Left ventricle myocardium inferior (tissue), 1 donor: Measurements from ENCODE around the gene MYOC. TPM values are rescaled to one million over a fixed set of nuclear protein-coding genes. Genes with fewer than 3 reads are reported as not detected.
A peak's percentile ranks its signal among the peaks of the same experiment; 100 is the strongest.
"Not testable (repeated sequence)": the region's sequence is repeated elsewhere in the genome, so short reads cannot be mapped to it uniquely, and the experiment has no call there.

Source experiments
- DNase-seq: peaks from one replicate; pipeline ENCODE4 v3.0.0-alpha.2; 2020
- H3K27ac ChIP-seq: fragments of 200-600 bp; replicated peaks from 2 replicates; pipeline ENCODE4 v1.8.0; 2021
- H3K27me3 ChIP-seq: fragments of 200-600 bp; 2 replicates; pipeline ENCODE4 v1.8.0; 2021; ENCODE audit warnings: low read depth
- H3K36me3 ChIP-seq: fragments of 200-600 bp; 2 replicates; pipeline ENCODE4 v1.8.0; 2021
- H3K4me1 ChIP-seq: fragments of 200-600 bp; 2 replicates; pipeline ENCODE4 v1.8.0; 2021
- H3K4me3 ChIP-seq: fragments of 200-600 bp; 2 replicates; pipeline ENCODE4 v1.8.0; 2021; ENCODE audit warnings: mild to moderate bottlenecking, moderate library complexity
- H3K9me3 ChIP-seq: fragments of 200-600 bp; replicated peaks from 2 replicates; pipeline ENCODE4 v1.8.0; 2021
- intact Hi-C: fragments of 100-400 bp; cut with micrococcal nuclease; formaldehyde crosslinking; loops from one replicate; pipeline ENCODE4 v1.11.0; 2022
- long read RNA-seq: library from polyadenylated mRNA; unstranded; transcript quantifications from one replicate; pipeline ENCODE4 v2.0.0, GENCODE V29; 2021
- total RNA-seq: library from RNA; stranded (reverse); fragmentation: NEBNext Ultra II Directional; extraction: Animal tissue kit (Norgen Biotek cat#: 25700); gene quantifications from one replicate; pipeline ENCODE4 v1.2.1, GENCODE V29; 2021
- TF ChIP-seq, protein P1 (sequence below): fragments of 200-600 bp; IDR thresholded peaks from 2 replicates; pipeline ENCODE4 v1.8.0; 2021; ENCODE audit warnings: antibody characterized with exemption, mild to moderate bottlenecking, borderline replicate concordance
- donor health status: DM: no; HTN: yes; CAD: no; lungs with severe emphysema.

The MYOC gene
- total RNA-seq = 1.0 TPM
- long read RNA-seq, partial matches to known transcripts = 0 of 1 reads
- long read RNA-seq, other reads (novel, unspliced or antisense) = 0 of 1 reads

DNA sequence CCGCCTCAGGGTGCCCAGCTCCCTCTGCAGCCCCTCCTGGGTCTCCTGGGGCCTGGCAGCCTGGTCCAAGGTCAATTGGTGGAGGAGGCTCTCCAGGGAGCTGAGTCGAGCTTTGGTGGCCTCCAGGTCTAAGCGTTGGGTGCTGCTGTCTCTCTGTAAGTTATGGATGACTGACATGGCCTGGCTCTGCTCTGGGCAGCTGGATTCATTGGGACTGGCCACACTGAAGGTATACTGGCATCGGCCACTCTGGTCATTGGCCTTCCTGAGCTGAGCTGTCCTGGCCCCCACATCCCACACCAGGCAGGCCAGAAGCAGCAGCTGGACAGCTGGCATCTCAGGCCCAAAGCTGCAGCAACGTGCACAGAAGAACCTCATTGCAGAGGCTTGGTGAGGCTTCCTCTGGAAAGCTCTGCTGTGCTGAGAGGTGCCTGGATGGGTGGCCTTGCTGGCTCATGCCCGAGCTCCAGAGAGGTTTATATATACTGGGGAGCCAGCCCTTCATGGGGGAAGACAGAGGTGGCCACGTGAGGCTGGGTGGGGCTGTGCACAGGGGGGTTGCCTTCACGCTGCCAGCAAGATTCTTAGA is at the start of gene MYOC:
Gene MYOC (minus strand): TSS at position 455 of the 589 bp plus-strand sequence. CDS start 77 bp downstream, at position 378.
- H3K36me3 ChIP-seq = no peaks in the 10 kb centered on the region
- intact Hi-C loops = no loop called here
- no peaks in the 10 kb centered on the region for H3K9me3 ChIP-seq
- no peak within 1 kb of the TSS for H3K4me3 ChIP-seq
- TF ChIP-seq, protein P1, sequence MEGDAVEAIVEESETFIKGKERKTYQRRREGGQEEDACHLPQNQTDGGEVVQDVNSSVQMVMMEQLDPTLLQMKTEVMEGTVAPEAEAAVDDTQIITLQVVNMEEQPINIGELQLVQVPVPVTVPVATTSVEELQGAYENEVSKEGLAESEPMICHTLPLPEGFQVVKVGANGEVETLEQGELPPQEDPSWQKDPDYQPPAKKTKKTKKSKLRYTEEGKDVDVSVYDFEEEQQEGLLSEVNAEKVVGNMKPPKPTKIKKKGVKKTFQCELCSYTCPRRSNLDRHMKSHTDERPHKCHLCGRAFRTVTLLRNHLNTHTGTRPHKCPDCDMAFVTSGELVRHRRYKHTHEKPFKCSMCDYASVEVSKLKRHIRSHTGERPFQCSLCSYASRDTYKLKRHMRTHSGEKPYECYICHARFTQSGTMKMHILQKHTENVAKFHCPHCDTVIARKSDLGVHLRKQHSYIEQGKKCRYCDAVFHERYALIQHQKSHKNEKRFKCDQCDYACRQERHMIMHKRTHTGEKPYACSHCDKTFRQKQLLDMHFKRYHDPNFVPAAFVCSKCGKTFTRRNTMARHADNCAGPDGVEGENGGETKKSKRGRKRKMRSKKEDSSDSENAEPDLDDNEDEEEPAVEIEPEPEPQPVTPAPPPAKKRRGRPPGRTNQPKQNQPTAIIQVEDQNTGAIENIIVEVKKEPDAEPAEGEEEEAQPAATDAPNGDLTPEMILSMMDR = no peak
- no peak for DNase-seq
- peak within 1 kb of the TSS; percentile 89 for H3K27ac ChIP-seq
- no peaks in the 10 kb centered on the region for H3K27me3 ChIP-seq
- H3K4me1 ChIP-seq = peaks cover 46% of the 10 kb centered on the region

DNA sequence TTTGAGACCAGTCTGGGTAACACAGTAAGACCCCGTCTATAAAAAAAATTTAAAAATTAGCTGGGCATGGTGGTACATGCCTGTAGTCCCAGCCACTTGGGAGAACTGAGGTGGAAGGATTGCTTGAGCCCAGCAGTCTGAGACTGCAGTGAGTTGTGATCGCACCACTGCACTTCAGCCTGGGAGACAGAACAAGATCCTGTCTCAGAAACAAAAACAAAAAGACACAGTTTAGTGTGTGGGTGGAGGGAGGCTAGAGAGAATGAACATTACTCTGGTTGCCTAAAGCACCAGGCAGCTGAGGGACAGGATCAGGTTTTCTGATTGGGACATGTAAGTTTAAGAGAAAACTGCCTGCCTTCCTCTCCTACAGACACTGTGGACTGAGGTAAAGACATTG is 47.0 kb upstream of the MYOC start:
- TF ChIP-seq, protein P1 = no peak
- DNase-seq = no peak
- intact Hi-C loops = no loop called here

GRCh38 chr1:171695772-171696171 is 43.3 kb upstream of the MYOC start:
- H3K4me1 ChIP-seq, intact Hi-C loops, H3K4me3 ChIP-seq, DNase-seq, H3K27ac ChIP-seq, H3K27me3 ChIP-seq: not testable (repeated sequence)
- Histone ChIP-seq H3K36me3 (peaks cover 13% of the 10 kb centered on the region), H3K9me3 (peaks cover 14% of the 10 kb centered on the region)

More for the DNA sequence above, 47.0 kb upstream of the MYOC start:
- Histone ChIP-seq H3K27ac (no peak overlapping the region), H3K4me1 (no peaks in the 10 kb centered on the region), H3K4me3 (no peak overlapping the region), H3K36me3 (peaks cover 27% of the 10 kb centered on the region), H3K9me3 (peaks cover 8% of the 10 kb centered on the region), H3K27me3 (no peaks in the 10 kb centered on the region)

DNA sequence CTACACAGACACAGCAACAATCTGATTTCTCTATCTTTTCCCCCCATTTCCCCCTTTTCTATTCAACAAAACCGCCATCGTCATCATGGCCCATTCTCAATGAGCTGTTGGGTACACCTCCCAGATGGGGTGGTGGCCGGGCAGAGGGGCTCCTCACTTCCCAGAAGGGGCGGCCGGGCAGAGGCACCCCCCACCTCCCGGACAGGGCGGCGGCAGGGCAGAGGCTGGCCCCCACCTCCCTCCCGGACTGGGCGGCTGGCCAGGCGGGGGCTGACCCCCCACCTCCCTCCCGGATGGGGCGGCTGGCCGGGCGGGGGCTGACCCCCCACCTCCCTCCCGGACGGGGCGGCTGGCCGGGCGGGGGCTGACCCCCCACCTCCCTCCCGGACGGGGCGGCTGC is 41.1 kb upstream of the MYOC start:
- H3K4me1 ChIP-seq, H3K4me3 ChIP-seq, intact Hi-C loops, H3K27me3 ChIP-seq, H3K27ac ChIP-seq, DNase-seq, H3K36me3 ChIP-seq: not testable (repeated sequence)
- peaks cover 14% of the 10 kb centered on the region for H3K9me3 ChIP-seq

- TF ChIP-seq, protein P1 = no peak
- no peaks in the 10 kb centered on the region for H3K27me3 ChIP-seq
- H3K9me3 ChIP-seq = no peaks in the 10 kb centered on the region
- no peaks in the 10 kb centered on the region for H3K4me1 ChIP-seq
- no peaks in the 10 kb centered on the region for H3K36me3 ChIP-seq
- no peak for DNase-seq
- no peak overlapping the region for H3K4me3 ChIP-seq
- intact Hi-C loops = no loop called here
- H3K27ac ChIP-seq = no peak overlapping the region
Measured at GRCh38 chr1:171683870-171684269, 31.4 kb upstream of the MYOC start.

GRCh38 chr1:171680339-171680738 is 27.9 kb upstream of the MYOC start:
- intact Hi-C loops = no loop called here
- no peaks in the 10 kb centered on the region for H3K36me3 ChIP-seq
- no peaks in the 10 kb centered on the region for H3K9me3 ChIP-seq
- TF ChIP-seq, protein P1 = no peak
- no peaks in the 10 kb centered on the region for H3K27me3 ChIP-seq
- no peak overlapping the region for H3K27ac ChIP-seq
- no peak overlapping the region for H3K4me3 ChIP-seq
- no peak for DNase-seq
- H3K4me1 ChIP-seq = peaks cover 8% of the 10 kb centered on the region
